OCI-LY1 (cell line): ENCODE measurements around the gene PCBP2.

Experiments
- EZH2 ChIP-seq: fragments of 200-600 bp; sonication (generic), shearing (Covaris generic); IDR thresholded peaks from 2 replicates; pipeline ENCODE4 v1.8.0; 2017; ENCODE audit warnings: borderline replicate concordance, mixed run types, mild to moderate bottlenecking, antibody characterized with exemption, low read length, moderate library complexity, mixed read lengths
- TF ChIP-seq, protein P1 (sequence below): fragments of 200-600 bp; sonication (generic), shearing (Covaris generic); IDR thresholded peaks from 2 replicates; pipeline ENCODE4 v1.5.1; 2017; ENCODE audit warnings: mild to moderate bottlenecking, antibody characterized with exemption, low read length, moderate library complexity, mixed read lengths

DNA sequence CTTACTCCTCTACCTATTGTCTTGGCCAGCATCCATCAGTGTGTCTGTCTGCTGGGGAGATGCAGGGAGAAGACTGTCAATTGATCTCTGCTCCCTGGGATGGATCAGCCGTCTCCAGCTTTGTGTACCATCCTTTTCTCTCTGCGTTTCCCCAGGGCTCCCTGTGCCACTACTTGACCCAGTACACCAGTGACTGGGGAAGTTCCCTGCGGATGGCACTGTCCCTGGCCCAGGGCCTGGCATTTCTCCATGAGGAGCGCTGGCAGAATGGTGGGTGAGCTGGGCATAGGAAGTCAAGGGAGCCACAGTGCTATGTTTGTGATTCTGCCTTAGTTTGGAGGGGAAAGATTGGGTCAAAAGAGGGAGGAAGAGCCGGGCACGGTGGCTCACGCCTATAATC lies 23.2 kb upstream of the PCBP2 start:
- TF ChIP-seq, protein P1, sequence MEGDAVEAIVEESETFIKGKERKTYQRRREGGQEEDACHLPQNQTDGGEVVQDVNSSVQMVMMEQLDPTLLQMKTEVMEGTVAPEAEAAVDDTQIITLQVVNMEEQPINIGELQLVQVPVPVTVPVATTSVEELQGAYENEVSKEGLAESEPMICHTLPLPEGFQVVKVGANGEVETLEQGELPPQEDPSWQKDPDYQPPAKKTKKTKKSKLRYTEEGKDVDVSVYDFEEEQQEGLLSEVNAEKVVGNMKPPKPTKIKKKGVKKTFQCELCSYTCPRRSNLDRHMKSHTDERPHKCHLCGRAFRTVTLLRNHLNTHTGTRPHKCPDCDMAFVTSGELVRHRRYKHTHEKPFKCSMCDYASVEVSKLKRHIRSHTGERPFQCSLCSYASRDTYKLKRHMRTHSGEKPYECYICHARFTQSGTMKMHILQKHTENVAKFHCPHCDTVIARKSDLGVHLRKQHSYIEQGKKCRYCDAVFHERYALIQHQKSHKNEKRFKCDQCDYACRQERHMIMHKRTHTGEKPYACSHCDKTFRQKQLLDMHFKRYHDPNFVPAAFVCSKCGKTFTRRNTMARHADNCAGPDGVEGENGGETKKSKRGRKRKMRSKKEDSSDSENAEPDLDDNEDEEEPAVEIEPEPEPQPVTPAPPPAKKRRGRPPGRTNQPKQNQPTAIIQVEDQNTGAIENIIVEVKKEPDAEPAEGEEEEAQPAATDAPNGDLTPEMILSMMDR, result no peak
- no peak for TF ChIP-seq EZH2
